Stimulated activated naive CD4-positive, alpha-beta T cell treated with Interleukin-2 at 50 U/mL for 16 hours (primary cell): ENCODE results near the gene SENP1.

Experiments used
- DNase-seq: peaks from one replicate; lab custom pipeline; 2025; lab: John Stamatoyannopoulos, UW

SENP1 gene

GRCh38 chr12:48017921-48018617 is 87.8 kb downstream of the SENP1 start:
- DNase-seq = no peak

- DNase-seq = no peak
Measured at GRCh38 chr12:48017496-48017895, 88.4 kb downstream of the SENP1 start.

DNA sequence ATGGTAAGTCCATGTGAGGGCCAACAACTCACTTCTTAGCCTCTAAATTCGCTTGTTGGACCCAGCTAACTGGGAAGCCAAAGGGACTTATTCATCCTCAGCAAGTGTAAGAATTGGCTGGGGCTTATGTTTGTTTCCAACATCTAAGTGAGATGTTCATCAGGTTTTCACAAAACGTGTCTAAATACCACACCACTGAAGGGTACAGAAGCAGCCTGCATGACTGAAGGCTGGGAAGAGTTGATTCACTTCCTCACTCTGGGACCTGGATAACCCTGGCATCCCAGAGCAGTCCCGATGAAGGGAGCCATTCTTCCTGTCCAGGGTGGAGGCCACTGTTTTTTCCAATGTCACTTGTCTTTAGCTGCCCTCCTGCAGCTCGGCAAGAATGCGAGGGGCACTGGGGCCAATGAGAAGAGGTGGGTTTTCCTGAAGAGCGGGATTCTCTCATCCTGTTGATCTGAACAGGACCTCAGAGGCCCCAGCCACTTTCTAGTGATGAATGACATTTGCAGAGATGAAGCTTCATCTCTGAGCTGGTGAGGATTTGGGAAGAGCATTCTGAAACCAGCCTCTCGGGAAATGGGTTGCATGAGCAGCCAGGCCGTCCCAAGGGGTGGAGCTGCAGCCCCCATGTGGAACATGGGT is 89.4 kb downstream of the SENP1 start:
- DNase-seq = no peak

DNA sequence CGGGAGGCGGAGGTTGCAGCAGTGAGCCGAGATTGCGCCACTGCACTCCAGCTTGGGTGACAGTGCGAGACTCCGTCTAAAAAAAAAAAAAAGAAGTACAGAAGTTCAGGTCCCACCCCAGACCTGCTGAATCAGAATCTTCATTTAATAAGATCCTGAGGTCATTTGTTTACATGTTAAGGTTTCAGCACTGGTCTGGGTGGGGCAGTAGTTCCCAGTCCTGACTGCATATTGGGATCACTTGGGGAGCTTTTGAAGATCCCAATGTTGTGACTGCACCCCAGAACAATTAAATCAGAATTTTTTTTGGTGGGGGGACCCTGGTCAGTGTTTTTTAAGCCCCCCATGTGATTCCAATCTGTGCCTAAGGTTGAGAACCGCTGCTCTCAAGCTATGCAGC is 89.9 kb downstream of the SENP1 start:
- DNase-seq = no peak

DNA sequence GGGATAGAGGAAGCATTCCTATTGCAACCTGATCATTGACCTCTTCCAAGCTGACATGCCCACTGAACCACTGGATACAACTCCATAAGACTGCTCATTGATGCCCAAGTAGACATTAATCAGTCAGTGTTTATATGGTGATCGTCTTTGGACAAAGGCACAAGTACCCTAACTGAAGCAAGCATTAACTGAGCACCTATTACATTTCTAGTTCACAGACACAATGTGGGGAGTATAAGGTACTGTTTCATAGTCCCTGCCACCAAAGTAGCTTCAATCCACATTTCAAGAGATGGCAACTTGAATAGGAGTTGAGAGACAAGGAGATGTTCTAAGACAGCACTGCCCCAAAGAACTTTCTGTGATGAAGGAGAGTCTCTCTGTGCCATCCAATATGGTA is 90.8 kb downstream of the SENP1 start:
- DNase-seq = no peak

DNA sequence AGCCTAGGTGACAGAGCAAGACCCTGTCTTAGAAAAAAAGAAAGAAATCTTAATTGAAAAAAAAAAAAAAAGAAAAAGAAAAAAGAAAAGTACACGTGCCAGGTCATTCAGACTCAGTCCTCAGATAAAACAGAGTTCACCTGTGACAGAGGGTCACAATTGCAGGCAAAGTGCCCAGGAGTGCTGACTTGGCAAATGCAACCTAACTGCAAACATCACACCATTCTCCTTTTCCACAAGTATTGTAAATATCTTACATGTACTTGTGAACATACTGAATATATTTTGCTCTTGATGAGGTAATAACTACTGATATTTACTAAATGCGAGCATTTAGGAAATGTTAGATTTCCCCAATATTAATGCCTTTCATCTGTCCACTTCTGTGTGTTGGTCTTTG is 92.6 kb downstream of the SENP1 start:
- no peak for DNase-seq

- no peak for DNase-seq
Measured at GRCh38 chr12:48012070-48012469, 93.8 kb downstream of the SENP1 start.

DNA sequence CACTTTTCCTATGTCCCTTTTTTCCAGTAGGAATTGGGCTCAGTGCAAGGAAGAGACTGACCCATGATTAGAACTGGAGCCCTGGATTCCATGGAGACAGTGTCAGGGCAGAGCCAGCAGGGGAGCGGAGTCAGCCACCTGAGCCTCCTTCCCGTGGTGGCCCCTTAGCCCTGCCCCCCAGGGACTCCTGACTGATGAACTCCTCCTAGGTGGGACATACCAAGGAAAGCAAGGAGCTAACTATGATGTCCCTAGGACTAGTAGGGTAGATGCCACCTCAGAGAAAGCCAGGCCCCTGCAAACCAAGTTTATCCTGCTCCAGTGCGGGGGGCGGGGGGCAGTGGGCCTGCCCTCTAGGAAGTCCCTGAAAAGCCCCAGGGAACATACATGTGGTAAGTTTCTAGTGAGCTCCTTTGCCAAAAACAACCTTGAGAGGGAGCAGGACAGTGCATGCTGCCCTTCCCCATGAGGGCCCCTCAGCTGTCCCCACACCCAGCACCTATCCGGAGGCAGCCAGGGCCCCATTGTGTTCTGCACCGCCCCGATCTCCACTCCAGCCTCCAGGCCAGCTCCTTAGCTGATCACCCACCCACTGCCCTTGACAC is 95.4 kb downstream of the SENP1 start:
- DNase-seq = no peak

- DNase-seq = no peak
Measured at GRCh38 chr12:48009471-48009870, 96.4 kb downstream of the SENP1 start.

GRCh38 chr12:48008950-48009349 is 96.9 kb downstream of the SENP1 start:
- no peak for DNase-seq

GRCh38 chr12:48008349-48008748 is 97.5 kb downstream of the SENP1 start:
- no peak for DNase-seq

DNA sequence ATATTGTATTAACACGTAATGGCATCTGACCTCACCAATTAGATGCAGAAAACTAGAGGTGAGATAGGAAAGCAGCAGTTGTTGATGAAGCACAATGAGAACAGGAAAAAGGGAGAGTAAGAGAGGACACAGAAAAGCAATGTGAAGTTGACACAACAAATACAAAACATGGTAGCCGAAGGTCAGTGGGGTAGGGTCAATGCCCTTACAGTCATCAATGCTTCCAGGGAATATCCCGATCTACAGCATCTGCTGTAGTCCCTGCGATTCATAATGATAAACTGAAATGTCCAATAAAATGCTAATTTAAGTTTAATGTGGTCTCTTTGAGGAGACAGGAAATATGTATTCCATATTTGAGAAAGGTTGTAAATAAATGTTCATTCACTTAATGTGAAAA is 98.7 kb downstream of the SENP1 start:
- DNase-seq = no peak

GRCh38 chr12:48005750-48006021 is 100.2 kb downstream of the SENP1 start:
- DNase-seq = no peak

GRCh38 chr12:48005001-48005749 is 100.7 kb downstream of the SENP1 start:
- no peak for DNase-seq

DNA sequence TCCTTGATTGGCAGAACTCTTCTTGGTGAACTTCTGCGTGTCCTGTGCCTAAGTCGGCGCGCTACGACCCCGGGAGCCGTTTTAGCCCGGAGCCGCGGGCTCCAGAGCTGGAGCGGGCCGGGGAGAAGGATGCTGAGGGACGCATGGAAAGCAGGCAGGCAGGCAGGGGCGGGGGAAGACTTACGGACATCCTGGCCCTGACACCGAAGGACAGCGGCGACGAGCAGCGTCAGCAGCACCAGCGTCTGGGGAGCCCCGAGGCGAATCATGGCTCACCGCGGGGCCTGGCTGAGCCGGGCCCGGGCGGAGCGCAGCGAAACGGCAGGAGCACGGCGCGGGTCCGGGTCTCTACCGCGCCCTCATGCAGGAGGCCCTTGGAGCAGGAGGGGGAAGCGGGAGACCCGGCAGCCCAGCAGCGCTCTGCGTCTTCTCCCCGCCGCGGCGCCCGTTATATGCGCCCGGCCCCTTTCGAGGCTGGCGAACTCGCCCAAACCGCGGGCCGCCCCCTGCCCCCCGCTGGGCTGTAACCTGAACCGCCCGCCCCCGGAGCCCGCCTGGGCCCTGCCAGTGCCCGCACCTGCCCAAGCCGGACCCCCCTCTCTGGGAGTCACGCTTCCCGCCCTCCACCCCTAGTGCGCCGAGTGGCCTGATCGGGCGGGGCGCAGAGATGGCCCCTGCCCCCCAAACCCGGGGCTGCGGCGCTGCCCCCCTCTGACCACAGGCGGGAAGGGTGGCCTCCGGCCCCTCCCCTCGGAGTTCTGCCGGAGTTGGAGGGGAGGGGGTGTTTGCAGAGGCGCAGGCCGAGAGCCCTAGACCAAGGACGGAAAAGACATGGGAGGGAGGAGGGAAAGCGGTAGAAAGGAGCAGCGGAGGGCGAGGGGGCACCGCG is 101.6 kb downstream of the SENP1 start, which contains the start of gene COL2A1:
COL2A1 (minus strand) TSS at position 424 of the 889 bp plus-strand sequence; CDS start at position 269, 155 bp downstream.
- peak; percentile 18 for DNase-seq

GRCh38 chr12:48003226-48004052 is 102.4 kb downstream of the SENP1 start:
- DNase-seq = no peak

GRCh38 chr12:48002773-48003218 is 103.1 kb downstream of the SENP1 start:
- no peak for DNase-seq

- DNase-seq = no peak
Measured at GRCh38 chr12:48002414-48002730, 103.5 kb downstream of the SENP1 start.

DNA sequence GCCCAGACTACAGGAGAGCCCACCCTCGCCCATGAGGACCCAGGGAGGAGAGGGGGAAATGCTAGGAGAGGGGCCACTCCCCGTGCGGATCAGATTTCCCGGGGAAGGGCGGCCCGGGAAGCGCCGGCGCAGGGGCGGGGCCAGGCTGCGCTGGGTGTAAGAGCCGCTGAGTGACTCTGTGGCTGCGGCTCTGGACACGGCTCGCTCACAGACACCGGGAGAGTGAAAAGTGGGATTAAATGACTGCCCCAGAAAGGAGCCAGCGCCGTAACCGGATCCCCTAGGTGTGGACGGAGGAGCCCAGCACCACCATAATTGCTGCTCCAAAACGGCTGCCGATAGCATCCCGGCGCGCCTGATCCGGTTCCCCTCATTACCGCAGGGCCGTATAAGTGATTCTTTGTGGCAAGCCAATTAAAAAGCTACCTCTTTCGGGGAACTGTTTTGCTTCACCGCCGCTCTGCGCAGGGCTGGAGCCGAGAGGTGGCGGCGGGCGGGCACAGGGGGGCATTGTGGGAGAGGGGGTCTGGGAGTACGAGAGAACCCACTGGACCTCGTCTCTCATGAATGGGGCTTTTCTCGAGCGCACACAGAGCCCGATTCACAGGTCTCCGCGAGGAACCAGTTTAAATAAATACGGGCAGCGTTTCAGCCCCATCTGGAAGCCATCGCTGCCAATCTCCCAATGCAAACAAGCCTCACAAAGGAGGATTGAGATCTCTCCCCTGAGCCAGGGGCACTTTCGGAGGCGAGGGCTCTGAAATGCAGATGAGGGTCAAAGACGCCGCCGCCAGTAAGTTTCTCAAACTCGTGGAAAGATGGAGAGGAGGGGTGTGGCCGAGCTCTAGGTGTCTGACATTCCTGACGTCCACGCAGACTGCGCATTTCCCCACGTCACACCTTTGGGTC is 104.1 kb downstream of the SENP1 start:
- no peak for DNase-seq
